Stomach (tissue), 9 donors: ENCODE measurements around the gene CXCL8. TPM values are rescaled to one million over a fixed set of nuclear protein-coding genes. Genes with fewer than 3 reads are reported as not detected.

Experiments
- DNase-seq, 2 donors: peaks; one replicate each; pipeline versions ENCODE4 v3.0.0 to v3.0.0-alpha.2; 2013 to 2019
- H3K27ac ChIP-seq, 5 donors: fragments of 200-600 bp in 4 of 5; sonication (generic) in 4 of 5; one replicate each; pipeline ENCODE4 v1.5.1; 2013 to 2019; ENCODE audit warnings: mild to moderate bottlenecking in 1 of 5, moderate library complexity in 1 of 5
- H3K27me3 ChIP-seq, 3 donors: fragments of 200-600 bp; sonication (generic); one replicate each; pipeline ENCODE4 v1.5.1; 2017 to 2019; ENCODE audit warnings: mixed run types in 1 of 3
- H3K36me3 ChIP-seq, 4 donors: fragments of 200-600 bp; sonication (generic); 1 replicate in 3 of 4; 2 replicates in 1 of 4; pipeline ENCODE4 v1.5.1; 2016 to 2019
- H3K4me1 ChIP-seq, 4 donors: fragments of 200-600 bp; sonication (generic); one replicate each; pipeline ENCODE4 v1.5.1; 2016 to 2019
- H3K4me3 ChIP-seq, 4 donors: fragments of 200-600 bp; sonication (generic) in 3 of 4; one replicate each; pipeline ENCODE4 v1.5.1; 2016 to 2019; ENCODE audit warnings: mild to moderate bottlenecking in 1 of 4
- H3K9me3 ChIP-seq, 4 donors: fragments of 200-600 bp; sonication (generic); one replicate each; pipeline ENCODE4 v1.5.1; 2016 to 2019
- EP300 ChIP-seq: sonication (generic); formaldehyde crosslinking; IDR thresholded peaks from one replicate; pipeline ENCODE4 v1.6.1; 2017; ENCODE audit warnings: antibody characterized with exemption
- POLR2A ChIP-seq, 4 donors: fragments of 450-650 bp; IDR thresholded peaks; one replicate each; pipeline ENCODE4 v1.6.1; 2016; ENCODE audit warnings: antibody characterized with exemption in 4 of 4, control low read depth in 2 of 4, mild to moderate bottlenecking in 1 of 4, moderate library complexity in 1 of 4
- POLR2AphosphoS5 ChIP-seq, 3 donors: sonication (generic); formaldehyde crosslinking; IDR thresholded peaks; one replicate each; pipeline ENCODE4 v1.6.1; 2016; ENCODE audit warnings: antibody characterized with exemption in 3 of 3
- whole genome bisulfite sequencing, 5 donors: extraction: QIAGEN DNeasy Blood & Tissue Kit in 3 of 5; methylation state at CpG; one replicate each; pipeline versions ENCODE4 v1.1.5 to v1.1.7; 2013 to 2018; 5-methylcytosine and 5-hydroxymethylcytosine counted together
- intact Hi-C: fragments of 100-400 bp; cut with DNase I; formaldehyde crosslinking; loops from one replicate; pipeline ENCODE4 v1.15.1; 2023; ENCODE audit warnings: low total_unique reads
- polyA plus RNA-seq, 3 donors: library from polyadenylated mRNA; stranded (reverse); fragments of 200-250 nt; gene quantifications; one replicate each; pipeline ENCODE4 v1.2.3, GENCODE V29; 2013
- total RNA-seq, 5 donors: library from RNA; depleted of rRNA; stranded (reverse); fragments of >200 nt; gene quantifications; one replicate each; pipeline versions ENCODE4 v1.1.0 to v1.2.3, GENCODE V29; 2014 to 2016
- TF ChIP-seq, protein P1 (sequence below), 7 experiments: fragments of 450-650 bp in 4 of 7; fragments of 200-600 bp in 3 of 7; sonication (generic) in 3 of 7; IDR thresholded peaks; one replicate each; pipeline ENCODE4 v1.5.1; 2016 to 2019; ENCODE audit warnings: antibody characterized with exemption in 7 of 7, control low read depth in 2 of 7, mild to moderate bottlenecking in 1 of 7
- donor health status: healthy with polysubstance abuse.
- donor health status: Bipolar disorder and iron deficiency.
- donor health status: healthy.

Gene CXCL8
- total and polyA plus RNA-seq, 8 donors: 3.6 to 163 (median 6.6) TPM; not detected in 2

DNA sequence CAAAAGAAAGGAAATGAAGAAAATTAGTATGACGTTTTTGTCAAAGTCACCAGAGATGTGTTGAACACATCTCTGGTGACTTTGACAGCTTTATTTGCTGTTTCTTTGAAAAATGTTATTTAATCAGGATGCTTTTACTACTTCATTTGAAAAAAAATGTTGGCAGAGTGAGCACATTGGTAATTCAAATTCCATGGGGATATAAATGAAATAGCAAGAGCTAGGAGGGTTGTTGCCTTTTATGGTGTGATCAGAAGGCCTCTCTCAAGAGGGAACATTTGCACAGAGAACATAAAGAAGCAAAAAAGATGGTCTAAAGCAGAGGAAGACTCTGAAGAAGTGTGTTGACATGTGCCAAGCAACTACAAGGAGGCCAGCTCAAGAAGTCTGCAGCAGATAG, 46.6 kb upstream of the CXCL8 start:
- H3K4me3 ChIP-seq: no peak overlapping the region
- no peak overlapping the region for H3K27ac ChIP-seq
- no peaks in the 10 kb centered on the region for H3K27me3 ChIP-seq
- no peaks in the 10 kb centered on the region for H3K36me3 ChIP-seq
- intact Hi-C loops: no loop called here
- no peak for TF ChIP-seq POLR2A (IDR thresholded peaks at IDR 0.05)
- no peak for TF ChIP-seq EP300
- TF ChIP-seq, protein P1, sequence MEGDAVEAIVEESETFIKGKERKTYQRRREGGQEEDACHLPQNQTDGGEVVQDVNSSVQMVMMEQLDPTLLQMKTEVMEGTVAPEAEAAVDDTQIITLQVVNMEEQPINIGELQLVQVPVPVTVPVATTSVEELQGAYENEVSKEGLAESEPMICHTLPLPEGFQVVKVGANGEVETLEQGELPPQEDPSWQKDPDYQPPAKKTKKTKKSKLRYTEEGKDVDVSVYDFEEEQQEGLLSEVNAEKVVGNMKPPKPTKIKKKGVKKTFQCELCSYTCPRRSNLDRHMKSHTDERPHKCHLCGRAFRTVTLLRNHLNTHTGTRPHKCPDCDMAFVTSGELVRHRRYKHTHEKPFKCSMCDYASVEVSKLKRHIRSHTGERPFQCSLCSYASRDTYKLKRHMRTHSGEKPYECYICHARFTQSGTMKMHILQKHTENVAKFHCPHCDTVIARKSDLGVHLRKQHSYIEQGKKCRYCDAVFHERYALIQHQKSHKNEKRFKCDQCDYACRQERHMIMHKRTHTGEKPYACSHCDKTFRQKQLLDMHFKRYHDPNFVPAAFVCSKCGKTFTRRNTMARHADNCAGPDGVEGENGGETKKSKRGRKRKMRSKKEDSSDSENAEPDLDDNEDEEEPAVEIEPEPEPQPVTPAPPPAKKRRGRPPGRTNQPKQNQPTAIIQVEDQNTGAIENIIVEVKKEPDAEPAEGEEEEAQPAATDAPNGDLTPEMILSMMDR (IDR thresholded peaks at IDR 0.05): no peak
- TF ChIP-seq POLR2AphosphoS5 (IDR thresholded peaks at IDR 0.05): no peak
- peaks cover 0 to 12% (median 3%) of the 10 kb centered on the region in 4 donors for H3K4me1 ChIP-seq
- no peaks in the 10 kb centered on the region for H3K9me3 ChIP-seq
- DNase-seq: no peak
- 74 to 98% (median 83%) methylated on average over 1 of the region's 1 CpG for WGBS, 5 donors

DNA sequence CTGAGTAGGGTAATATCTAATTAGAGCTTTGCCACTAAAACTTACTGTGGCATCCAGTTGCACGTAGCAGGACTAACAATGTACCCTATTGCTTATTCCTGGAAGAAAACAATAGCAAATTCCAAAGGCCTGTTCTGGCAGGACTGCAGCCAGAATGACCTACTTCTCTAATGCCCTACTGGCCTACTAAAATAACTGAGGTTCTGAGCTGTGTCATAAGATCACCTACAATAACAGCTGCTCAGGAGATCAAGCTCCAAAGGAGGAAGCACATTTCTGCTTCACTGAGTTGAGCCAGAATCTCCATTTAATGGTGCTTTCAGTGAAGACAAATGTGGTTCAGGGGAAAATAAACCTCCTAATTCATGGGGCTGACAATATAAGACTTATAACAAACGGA, 42.2 kb upstream of the CXCL8 start:
- Histone ChIP-seq H3K27me3 (no peaks in the 10 kb centered on the region), H3K27ac (no peak overlapping the region), H3K4me3 (no peak overlapping the region), H3K36me3 (no peaks in the 10 kb centered on the region), H3K9me3 (no peaks in the 10 kb centered on the region), H3K4me1 (peaks cover 0 to 5% (median 0%) of the 10 kb centered on the region in 4 donors)
- TF ChIP-seq, protein P1 (IDR thresholded peaks at IDR 0.05): no peak
- no peak for TF ChIP-seq EP300
- no peak for TF ChIP-seq POLR2A (IDR thresholded peaks at IDR 0.05)
- TF ChIP-seq POLR2AphosphoS5 (IDR thresholded peaks at IDR 0.05): no peak
- intact Hi-C loops: no loop called here
- peak in 1 of 2 donors; percentile 34 for DNase-seq
- WGBS, 5 donors: 36 to 62% (median 48%) methylated on average over 2 of the region's 2 CpGs

DNA sequence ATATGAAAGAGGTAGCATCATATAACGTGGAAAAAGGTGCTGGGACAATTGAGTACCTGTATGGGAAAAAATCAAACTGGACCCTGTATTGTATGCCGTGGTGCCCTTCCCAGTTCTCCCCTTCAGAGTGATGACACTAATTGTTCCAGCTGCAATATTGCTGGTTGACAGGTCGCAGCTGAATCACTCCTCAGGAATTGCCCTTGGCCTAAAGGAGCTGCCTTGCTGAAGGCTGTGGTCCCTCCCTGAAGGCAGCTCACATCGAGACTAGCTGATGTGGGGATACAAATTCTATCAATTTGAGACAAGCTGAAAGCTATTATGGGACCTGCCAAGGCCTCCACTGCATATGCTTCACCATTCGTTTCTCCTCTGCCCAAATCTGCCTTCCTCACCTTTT, 39.3 kb upstream of the CXCL8 start:
- Histone ChIP-seq H3K9me3 (no peaks in the 10 kb centered on the region), H3K27me3 (no peaks in the 10 kb centered on the region), H3K4me3 (no peak overlapping the region), H3K27ac (no peak overlapping the region), H3K36me3 (no peaks in the 10 kb centered on the region), H3K4me1 (peaks cover 5 to 24% (median 12%) of the 10 kb centered on the region in 4 donors)
- intact Hi-C loops: no loop called here
- no peak for DNase-seq
- TF ChIP-seq, protein P1 (IDR thresholded peaks at IDR 0.05): no peak
- no peak for TF ChIP-seq POLR2AphosphoS5 (IDR thresholded peaks at IDR 0.05)
- TF ChIP-seq EP300: no peak
- TF ChIP-seq POLR2A (IDR thresholded peaks at IDR 0.05): no peak
- 78 to 92% (median 85%) methylated on average over 4 to 5 of the region's 5 CpGs for WGBS, 5 donors

DNA sequence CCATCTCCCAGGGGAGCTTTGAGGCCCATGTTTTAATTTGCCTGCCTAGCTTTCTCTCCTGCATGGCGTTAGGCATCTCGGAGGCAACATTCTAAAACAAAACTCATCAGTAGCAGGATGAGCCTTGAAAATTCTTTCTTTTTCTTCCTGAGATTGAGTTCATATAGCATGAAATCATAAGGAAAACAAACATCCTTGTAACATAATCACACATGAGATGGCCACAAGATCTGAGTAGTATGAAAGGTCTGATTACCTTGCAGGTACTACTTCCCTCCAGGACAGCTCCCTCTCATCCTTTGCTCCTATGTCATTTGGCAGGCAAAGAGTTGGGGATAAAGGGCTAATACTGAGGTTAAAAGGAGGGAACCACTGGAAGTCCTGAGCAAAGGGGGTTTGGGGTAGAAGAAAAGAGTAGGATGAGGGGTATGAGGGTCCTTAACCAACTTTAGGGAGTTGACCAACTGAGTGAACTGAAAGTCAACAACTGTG, 37.5 kb upstream of the CXCL8 start:
- H3K4me3 ChIP-seq: no peak overlapping the region
- H3K27me3 ChIP-seq: no peaks in the 10 kb centered on the region
- DNase-seq: no peak
- H3K9me3 ChIP-seq: no peaks in the 10 kb centered on the region
- no peak for TF ChIP-seq EP300
- WGBS, 5 donors: 93 to 97% (median 95%) methylated on average over 2 of the region's 2 CpGs
- H3K4me1 ChIP-seq: peaks cover 5 to 31% (median 14%) of the 10 kb centered on the region in 4 donors
- no peak overlapping the region for H3K27ac ChIP-seq
- no peaks in the 10 kb centered on the region for H3K36me3 ChIP-seq
- intact Hi-C loops: no loop called here

DNA sequence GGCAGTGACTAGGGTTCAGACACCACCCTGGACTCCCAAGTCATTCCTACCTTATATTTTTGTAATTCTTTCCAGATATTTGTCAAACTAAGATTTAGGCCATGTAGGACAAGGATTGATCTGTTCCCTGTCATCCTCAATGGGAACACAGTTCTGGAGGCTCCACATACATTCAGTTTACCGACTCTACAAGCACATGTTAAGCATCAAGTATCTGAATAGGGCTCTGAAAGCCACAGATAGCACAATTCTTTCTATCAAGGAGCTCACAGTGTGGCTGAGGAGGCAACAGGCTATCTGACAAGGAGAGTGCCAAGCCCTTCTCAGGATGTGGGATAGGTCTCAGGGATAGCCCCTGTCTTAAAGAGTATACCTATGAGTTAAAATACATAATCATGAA, 37.0 kb upstream of the CXCL8 start:
- Histone ChIP-seq H3K9me3 (no peaks in the 10 kb centered on the region), H3K27me3 (no peaks in the 10 kb centered on the region), H3K36me3 (no peaks in the 10 kb centered on the region), H3K4me3 (no peak overlapping the region), H3K27ac (peak overlapping the region in 1 of 5 donors; percentile 84), H3K4me1 (peaks cover 7 to 35% (median 14%) of the 10 kb centered on the region in 4 donors)
- WGBS, 5 donors: 89 to 100% (median 90%) methylated on average over 1 of the region's 1 CpG
- TF ChIP-seq POLR2A (IDR thresholded peaks at IDR 0.05): no peak
- TF ChIP-seq EP300: no peak
- no peak for DNase-seq
- intact Hi-C loops: no loop called here
